HepG2 (cell line): ENCODE results near the gene CCDC197.

Experiments used
- E2F1 ChIP-seq: sonication (generic); formaldehyde crosslinking; IDR thresholded peaks from 2 replicates; pipeline ENCODE4 v1.5.0; 2020; ENCODE audit warnings: missing genetic modification reagents
- KDM1A ChIP-seq: IDR thresholded peaks from 2 replicates; pipeline ENCODE4 v1.6.1; 2016; ENCODE audit warnings: missing compliant biosample characterization
- NR2C2 ChIP-seq: sonication (generic); formaldehyde crosslinking; IDR thresholded peaks from 2 replicates; pipeline ENCODE4 v1.4.0; 2020; ENCODE audit warnings: missing genetic modification reagents, mild to moderate bottlenecking, moderate library complexity, borderline replicate concordance
- POLR2A ChIP-seq, 2 experiments: IDR thresholded peaks; 2 replicates each; pipeline ENCODE4 v1.6.1; 2011; ENCODE audit warnings: low read depth in 2 of 2, low read length in 2 of 2, mild to moderate bottlenecking in 1 of 2, moderate library complexity in 1 of 2; ENCODE audit not compliant: insufficient read depth in 1 of 2
- POLR2AphosphoS5 ChIP-seq: IDR thresholded peaks from 2 replicates; pipeline ENCODE4 v1.6.1; 2012; ENCODE audit warnings: low read depth, low read length

GRCh38 chr14:94003397-94003796, 6.3 kb downstream of the CCDC197 start:
- no peak for TF ChIP-seq POLR2AphosphoS5
- TF ChIP-seq POLR2A (IDR thresholded peaks at IDR 0.05; ENCODE audit: insufficient read depth in 1 of 2, low read depth in 2 of 2, low read length in 2 of 2) = no peak
- no peak for TF ChIP-seq NR2C2 (CRISPR knock-in tag)
- TF ChIP-seq E2F1 = no peak
- TF ChIP-seq KDM1A (CRISPR knock-in tag) = no peak
